Sigmoid colon (tissue), 7 donors: ENCODE results near the gene PDE1C. TPM values are rescaled to one million over a fixed set of nuclear protein-coding genes. Genes with fewer than 3 reads are reported as not detected.

Experiments used
- DNase-seq: peaks from one replicate; pipeline ENCODE4 v3.0.0-alpha.2; 2019
- H3K27ac ChIP-seq, 4 donors: fragments of 200-600 bp; sonication (generic); one replicate each; pipeline ENCODE4 v1.5.1; 2016 to 2019; ENCODE audit warnings: mild to moderate bottlenecking in 1 of 4
- H3K27me3 ChIP-seq, 3 donors: fragments of 200-600 bp; sonication (generic); one replicate each; pipeline ENCODE4 v1.5.1; 2019; ENCODE audit warnings: mild to moderate bottlenecking in 1 of 3
- H3K36me3 ChIP-seq, 4 donors: fragments of 200-600 bp; sonication (generic); one replicate each; pipeline ENCODE4 v1.5.1; 2016 to 2019
- H3K4me1 ChIP-seq, 4 donors: fragments of 200-600 bp; sonication (generic); one replicate each; pipeline ENCODE4 v1.5.1; 2017 to 2019
- H3K4me3 ChIP-seq, 4 donors: fragments of 200-600 bp; sonication (generic); one replicate each; pipeline ENCODE4 v1.5.1; 2017 to 2019; ENCODE audit warnings: mild to moderate bottlenecking in 2 of 4, moderate library complexity in 1 of 4
- H3K9me3 ChIP-seq, 4 donors: fragments of 200-600 bp in 3 of 4; sonication (generic) in 3 of 4; one replicate each; pipeline versions ENCODE4 v1.5.1 to v1.6.1; 2013 to 2019
- CTCF ChIP-seq, 4 experiments: fragments of 450-650 bp in 3 of 4; fragments of 200-600 bp in 1 of 4; IDR thresholded peaks; one replicate each; pipeline ENCODE4 v1.5.1; 2016 to 2019; ENCODE audit warnings: antibody characterized with exemption in 4 of 4, mild to moderate bottlenecking in 3 of 4, moderate library complexity in 2 of 4
- EP300 ChIP-seq, 4 donors: sonication (generic); formaldehyde crosslinking; IDR thresholded peaks; one replicate each; pipeline ENCODE4 v1.6.1; 2017; ENCODE audit warnings: antibody characterized with exemption in 4 of 4
- POLR2A ChIP-seq, 2 donors: fragments of 450-650 bp; IDR thresholded peaks; one replicate each; pipeline ENCODE4 v1.6.1; 2016; ENCODE audit warnings: antibody characterized with exemption in 2 of 2, mild to moderate bottlenecking in 2 of 2, moderate library complexity in 2 of 2
- POLR2AphosphoS5 ChIP-seq, 4 donors: sonication (generic); formaldehyde crosslinking; IDR thresholded peaks; one replicate each; pipeline ENCODE4 v1.6.1; 2017; ENCODE audit warnings: antibody characterized with exemption in 4 of 4
- WGBS, 2 donors: extraction: QIAGEN DNeasy Blood & Tissue Kit; methylation state at CpG; one replicate each; pipeline ENCODE4 v1.1.7; 2013; 5-methylcytosine and 5-hydroxymethylcytosine counted together
- intact Hi-C: fragments of 100-400 bp; cut with DNase I; formaldehyde crosslinking; loops from one replicate; pipeline ENCODE4 v1.15.1; 2023
- polyA plus RNA-seq, 3 donors: library from polyadenylated mRNA; stranded (reverse); fragments of 200-250 nt; gene quantifications; one replicate each; pipeline ENCODE4 v1.2.3, GENCODE V29; 2013
- total RNA-seq, 4 donors: library from RNA; depleted of rRNA; stranded (reverse); fragments of >200 nt; gene quantifications; one replicate each; pipeline ENCODE4 v1.1.0, GENCODE V29; 2016
- donor health status: healthy with polysubstance abuse.
- donor health status: Bipolar disorder and iron deficiency.
- donor health status: healthy.

The PDE1C gene
- total and polyA plus RNA-seq, 7 donors = under 0.01 to 19.4 (median 5.9) TPM

GRCh38 chr7:31896925-31897324 is 173.3 kb downstream of the PDE1C start:
- intact Hi-C loops = no loop called here
- TF ChIP-seq EP300 (IDR thresholded peaks at IDR 0.05) = no peak
- no peak for TF ChIP-seq POLR2A (IDR thresholded peaks at IDR 0.05)
- no peak for TF ChIP-seq POLR2AphosphoS5 (IDR thresholded peaks at IDR 0.05)
- no peak for TF ChIP-seq CTCF (IDR thresholded peaks at IDR 0.05)
- Histone ChIP-seq H3K27me3 (no peaks in the 10 kb centered on the region), H3K4me3 (no peak overlapping the region), H3K9me3 (no peaks in the 10 kb centered on the region), H3K36me3 (no peaks in the 10 kb centered on the region), H3K27ac (no peak overlapping the region), H3K4me1 (peaks cover 0 to 5% (median 2%) of the 10 kb centered on the region in 4 donors)
- DNase-seq = no peak
- 69 to 76% methylated on average over 6 of the region's 6 CpGs for WGBS, 2 donors

GRCh38 chr7:31894308-31894707 is 175.9 kb downstream of the PDE1C start:
- H3K4me1 ChIP-seq = peaks cover 0 to 5% (median 2%) of the 10 kb centered on the region in 4 donors
- no peak overlapping the region for H3K4me3 ChIP-seq
- H3K27ac ChIP-seq = no peak overlapping the region
- DNase-seq = no peak
- no peak for TF ChIP-seq POLR2AphosphoS5 (IDR thresholded peaks at IDR 0.05)
- TF ChIP-seq EP300 (IDR thresholded peaks at IDR 0.05) = no peak
- TF ChIP-seq POLR2A (IDR thresholded peaks at IDR 0.05) = no peak
- no peak for TF ChIP-seq CTCF (IDR thresholded peaks at IDR 0.05)
- H3K27me3 ChIP-seq = no peaks in the 10 kb centered on the region
- intact Hi-C loops = no loop called here
- H3K9me3 ChIP-seq = no peaks in the 10 kb centered on the region
- no peaks in the 10 kb centered on the region for H3K36me3 ChIP-seq

- H3K36me3 ChIP-seq = no peaks in the 10 kb centered on the region
- intact Hi-C loops = no loop called here
- no peak for DNase-seq
- H3K4me3 ChIP-seq = no peak overlapping the region
- WGBS, 2 donors = 76 to 78% methylated on average over 3 of the region's 3 CpGs
- no peaks in the 10 kb centered on the region for H3K27me3 ChIP-seq
- H3K9me3 ChIP-seq = no peaks in the 10 kb centered on the region
- no peak for TF ChIP-seq POLR2A (IDR thresholded peaks at IDR 0.05)
- no peak for TF ChIP-seq CTCF (IDR thresholded peaks at IDR 0.05)
- no peak overlapping the region for H3K27ac ChIP-seq
- H3K4me1 ChIP-seq = peaks cover 0 to 5% (median 2%) of the 10 kb centered on the region in 4 donors
Measured at GRCh38 chr7:31893365-31893764, 176.8 kb downstream of the PDE1C start.

- intact Hi-C loops = no loop called here
- no peak for DNase-seq
- WGBS, 2 donors = 78 to 88% methylated on average over 3 of the region's 3 CpGs
- Histone ChIP-seq H3K9me3 (no peaks in the 10 kb centered on the region), H3K4me3 (no peak overlapping the region), H3K36me3 (no peaks in the 10 kb centered on the region), H3K27ac (no peak overlapping the region), H3K4me1 (peaks cover 0 to 5% (median 2%) of the 10 kb centered on the region in 4 donors), H3K27me3 (no peaks in the 10 kb centered on the region)
- TF ChIP-seq POLR2AphosphoS5 (IDR thresholded peaks at IDR 0.05) = peak in 2 of 4 donors; percentile 52 to 63
- no peak for TF ChIP-seq POLR2A (IDR thresholded peaks at IDR 0.05)
- TF ChIP-seq EP300 (IDR thresholded peaks at IDR 0.05) = no peak
Measured at GRCh38 chr7:31892099-31892829, 177.9 kb downstream of the PDE1C start.

GRCh38 chr7:31890766-31891165 is 179.4 kb downstream of the PDE1C start:
- TF ChIP-seq POLR2AphosphoS5 (IDR thresholded peaks at IDR 0.05) (no peak), EP300 (IDR thresholded peaks at IDR 0.05) (no peak)

GRCh38 chr7:31890198-31890597 is 180.0 kb downstream of the PDE1C start:
- no peak overlapping the region for H3K27ac ChIP-seq
- peak; percentile 63 for DNase-seq
- intact Hi-C loops = no loop called here
- H3K27me3 ChIP-seq = no peaks in the 10 kb centered on the region
- H3K4me1 ChIP-seq = peaks cover 0 to 10% (median 7%) of the 10 kb centered on the region in 4 donors
- 60 to 76% methylated on average over 3 of the region's 3 CpGs for WGBS, 2 donors
- H3K36me3 ChIP-seq = no peaks in the 10 kb centered on the region
- no peaks in the 10 kb centered on the region for H3K9me3 ChIP-seq
- TF ChIP-seq EP300 (IDR thresholded peaks at IDR 0.05) (peak in 1 of 4 donors; percentile 15), POLR2A (IDR thresholded peaks at IDR 0.05) (no peak), POLR2AphosphoS5 (IDR thresholded peaks at IDR 0.05) (no peak), CTCF (IDR thresholded peaks at IDR 0.05) (no peak)
- H3K4me3 ChIP-seq = no peak overlapping the region

More at GRCh38 chr7:31890766-31891165, 179.4 kb downstream of the PDE1C start:
- Histone ChIP-seq H3K27me3 (no peaks in the 10 kb centered on the region), H3K36me3 (no peaks in the 10 kb centered on the region), H3K27ac (no peak overlapping the region), H3K4me3 (no peak overlapping the region), H3K4me1 (peaks cover 0 to 5% (median 3%) of the 10 kb centered on the region in 4 donors), H3K9me3 (no peaks in the 10 kb centered on the region)
- intact Hi-C loops = no loop called here
- WGBS, 2 donors = 78 to 84% methylated on average over 3 of the region's 3 CpGs
- no peak for DNase-seq
